Measurements from ENCODE around the gene CBX3.
"Not testable (repeated sequence)": the region's sequence is repeated elsewhere in the genome, so short reads cannot be mapped to it uniquely, and the experiment has no call there.

Gene CBX3

GRCh38 chr7:26208040-26208439 lies 6.5 kb downstream of the CBX3 start:
- no peak for DNase-seq

GRCh38 chr7:26212921-26213718 lies 11.6 kb downstream of the CBX3 start:
- DNase-seq, result no peak

GRCh38 chr7:26213807-26214515 lies 12.4 kb downstream of the CBX3 start:
- DNase-seq, result no peak

- no peak for DNase-seq
Measured at GRCh38 chr7:26216049-26216448, 14.5 kb downstream of the CBX3 start.

GRCh38 chr7:26224359-26224758 lies 22.8 kb downstream of the CBX3 start:
- no peak for DNase-seq

- DNase-seq, result no peak
Measured at GRCh38 chr7:26227987-26228386, 26.4 kb downstream of the CBX3 start.

- DNase-seq, result no peak
Measured at GRCh38 chr7:26233902-26234511, 32.5 kb downstream of the CBX3 start.

- DNase-seq, result no peak
Measured at GRCh38 chr7:26237035-26237807, 35.7 kb downstream of the CBX3 start.

- no peak for DNase-seq
Measured at GRCh38 chr7:26238032-26238431, 36.5 kb downstream of the CBX3 start.

GRCh38 chr7:26245150-26245549 lies 43.6 kb downstream of the CBX3 start:
- no peak for DNase-seq

- no peak for DNase-seq
Measured at GRCh38 chr7:26250239-26250638, 48.7 kb downstream of the CBX3 start.

GRCh38 chr7:26261866-26262265 lies 60.3 kb downstream of the CBX3 start:
- not testable (repeated sequence) for DNase-seq
